DOHH2 (cell line): Measurements from ENCODE around the gene ORC4.

Experiments
- CTCF ChIP-seq: fragments of 200-600 bp; sonication (generic); IDR thresholded peaks from one replicate; pipeline ENCODE4 v1.5.1; 2014; ENCODE audit warnings: antibody characterized with exemption, mild to moderate bottlenecking, low read depth, low read length; ENCODE audit not compliant: poor library complexity, severe bottlenecking
- EZH2phosphoT487 ChIP-seq: fragments of 200-600 bp; sonication (generic); IDR thresholded peaks from 2 replicates; pipeline ENCODE4 v1.6.1; 2017; ENCODE audit warnings: borderline replicate concordance, mild to moderate bottlenecking, antibody characterized with exemption, low read length, moderate library complexity, mixed read lengths

- TF ChIP-seq CTCF (no peak), EZH2phosphoT487 (no peak)
Measured at GRCh38 chr2:148007219-148007900, 13.2 kb downstream of the ORC4 start.
